K562 (cell line): ENCODE results near the gene RUNDC3A. TPM values are rescaled to one million over a fixed set of nuclear protein-coding genes. Genes with fewer than 3 reads are reported as not detected.

ENCODE experiments used
- ARNT ChIP-seq, 2 experiments: fragments of 450-650 bp; IDR thresholded peaks; 2 replicates each; pipeline ENCODE4 v1.6.1; 2016; ENCODE audit warnings: mild to moderate bottlenecking in 1 of 2
- BRD9 ChIP-seq: fragments of 450-650 bp; IDR thresholded peaks from 2 replicates; pipeline ENCODE4 v1.6.1; 2018; ENCODE audit warnings: low read depth; ENCODE audit not compliant: partially characterized antibody
- CHD7 ChIP-seq: fragments of 200-600 bp; sonication (generic); IDR thresholded peaks from one replicate; pipeline ENCODE4 v1.6.1; 2012; ENCODE audit warnings: mild to moderate bottlenecking, low read depth, low read length, inconsistent platforms
- CREM ChIP-seq: IDR thresholded peaks from 2 replicates; pipeline ENCODE4 v1.6.1; 2014; ENCODE audit warnings: antibody characterized with exemption, low read depth
- RCOR1 ChIP-seq, 2 experiments: IDR thresholded peaks; 2 replicates each; pipeline ENCODE4 v1.6.1; 2012; ENCODE audit warnings: low read depth in 2 of 2, low read length in 2 of 2, borderline replicate concordance in 1 of 2, improper control_type of control experiment in 1 of 2
- REST ChIP-seq, 2 experiments: fragments of 450-650 bp; formaldehyde crosslinking in 1 of 2; IDR thresholded peaks; 2 replicates each; pipeline versions ENCODE4 v1.4.0 to v1.6.1; 2014 to 2020; ENCODE audit warnings: mild to moderate bottlenecking in 2 of 2, borderline replicate concordance in 1 of 2, low read depth in 1 of 2
- XRCC4 ChIP-seq: IDR thresholded peaks from one replicate; pipeline ENCODE4 v1.6.1; 2011; ENCODE audit not compliant: insufficient read depth, insufficient read length; ENCODE audit errors: extremely low read depth
- polyA plus RNA-seq, 8 experiments: library from polyadenylated mRNA; depleted of rRNA in 4 of 8; stranded (reverse) in 5 of 8; unstranded in 3 of 8; fragments of >200 nt; fragmentation: Nextera tagmentation in 2 of 8; fragmentation: Illumina TruSeq in 1 of 8; extraction: Ambion mirVana in 2 of 8; extraction: Trizol in 1 of 8; gene quantifications; 2 replicates each; pipeline versions ENCODE4 v1.2.1 to v1.2.3, GENCODE V29; 2011 to 2014; ENCODE audit warnings: inconsistent platforms in 1 of 8, missing spikeins in 1 of 8
- total RNA-seq, 7 experiments: library from RNA; depleted of rRNA in 6 of 7; stranded (reverse); fragments of >200 nt in 6 of 7; fragmentation: Illumina TruSeq in 2 of 7; extraction: Trizol in 2 of 7; gene quantifications; 2 replicates each; pipeline versions ENCODE4 v1.2.1 to v1.2.3, GENCODE V29; 2011 to 2021; ENCODE audit warnings: low replicate concordance in 1 of 7

Gene RUNDC3A
- total and polyA plus RNA-seq, 9 of the 15 experiments (the other 6 are each of a cell fraction or from before 2014, with no cell fraction given): not detected

- TF ChIP-seq CREM (peak; percentile 91), XRCC4 (no peak), REST (IDR thresholded peaks at IDR 0.05; ENCODE audit: borderline replicate concordance) (peak; percentile 59; the same call in 1 of the 2 replicates), REST (CRISPR knock-in tag; IDR thresholded peaks at IDR 0.05; ENCODE audit: low read depth) (0 out of 2 replicates have a peak, but pooled peaks have one; percentile 31), BRD9 (peak; percentile 53), RCOR1 (IDR thresholded peaks at IDR 0.05; ENCODE audit: borderline replicate concordance in 1 of 2, low read depth in 2 of 2, low read length in 2 of 2) (peak in 1 of 2 experiments; percentile 83; a peak in 2 of 4 replicates), ARNT (IDR thresholded peaks at IDR 0.05) (no peak), CHD7 (no peak)
Observed at GRCh38 chr17:44279666-44280391, 28.6 kb upstream of the RUNDC3A start (continued).
